Breast epithelium (tissue), 3 donors: ENCODE data around the gene LILRA6.

Experiments used
- POLR2A ChIP-seq: fragments of 450-650 bp; IDR thresholded peaks from one replicate; pipeline ENCODE4 v1.6.1; 2016; ENCODE audit warnings: antibody characterized with exemption, mild to moderate bottlenecking, moderate library complexity
- POLR2AphosphoS5 ChIP-seq, 3 donors: sonication (generic); formaldehyde crosslinking; IDR thresholded peaks; one replicate each; pipeline ENCODE4 v1.6.1; 2017; ENCODE audit warnings: antibody characterized with exemption in 3 of 3
- TF ChIP-seq, protein P1 (sequence below), 3 donors: fragments of 450-650 bp; IDR thresholded peaks; one replicate each; pipeline ENCODE4 v1.5.1; 2016 to 2017; ENCODE audit warnings: antibody characterized with exemption in 3 of 3, mild to moderate bottlenecking in 3 of 3, moderate library complexity in 3 of 3

DNA sequence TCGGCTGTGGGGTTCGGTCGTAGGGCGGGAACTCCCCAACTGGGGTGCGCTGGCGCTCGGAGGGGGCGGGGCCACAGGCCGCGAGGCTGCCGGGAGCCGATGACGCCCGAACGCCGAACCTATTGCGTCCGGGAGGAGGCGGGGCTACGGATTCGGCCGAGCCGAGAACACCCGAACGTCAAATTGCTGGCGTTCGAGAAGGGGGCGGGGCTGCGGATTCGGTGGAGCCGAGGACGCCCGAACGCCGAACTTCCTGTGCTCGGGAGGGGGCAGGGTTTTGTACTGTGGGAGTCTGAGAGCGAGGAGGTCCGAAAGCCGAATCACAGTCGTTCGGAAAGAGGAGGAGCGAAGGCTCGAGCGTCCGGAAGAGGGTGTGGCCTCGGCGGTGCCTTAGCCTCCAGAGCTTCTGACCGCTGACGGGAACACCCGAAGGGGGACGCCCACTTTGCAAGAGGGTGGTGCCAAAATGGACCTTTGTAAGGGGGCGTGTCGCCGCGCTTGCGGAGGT, 52.0 kb downstream of the LILRA6 start:
- TF ChIP-seq, protein P1, sequence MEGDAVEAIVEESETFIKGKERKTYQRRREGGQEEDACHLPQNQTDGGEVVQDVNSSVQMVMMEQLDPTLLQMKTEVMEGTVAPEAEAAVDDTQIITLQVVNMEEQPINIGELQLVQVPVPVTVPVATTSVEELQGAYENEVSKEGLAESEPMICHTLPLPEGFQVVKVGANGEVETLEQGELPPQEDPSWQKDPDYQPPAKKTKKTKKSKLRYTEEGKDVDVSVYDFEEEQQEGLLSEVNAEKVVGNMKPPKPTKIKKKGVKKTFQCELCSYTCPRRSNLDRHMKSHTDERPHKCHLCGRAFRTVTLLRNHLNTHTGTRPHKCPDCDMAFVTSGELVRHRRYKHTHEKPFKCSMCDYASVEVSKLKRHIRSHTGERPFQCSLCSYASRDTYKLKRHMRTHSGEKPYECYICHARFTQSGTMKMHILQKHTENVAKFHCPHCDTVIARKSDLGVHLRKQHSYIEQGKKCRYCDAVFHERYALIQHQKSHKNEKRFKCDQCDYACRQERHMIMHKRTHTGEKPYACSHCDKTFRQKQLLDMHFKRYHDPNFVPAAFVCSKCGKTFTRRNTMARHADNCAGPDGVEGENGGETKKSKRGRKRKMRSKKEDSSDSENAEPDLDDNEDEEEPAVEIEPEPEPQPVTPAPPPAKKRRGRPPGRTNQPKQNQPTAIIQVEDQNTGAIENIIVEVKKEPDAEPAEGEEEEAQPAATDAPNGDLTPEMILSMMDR (IDR thresholded peaks at IDR 0.05) = no peak
- TF ChIP-seq POLR2A = no peak
- no peak for TF ChIP-seq POLR2AphosphoS5 (IDR thresholded peaks at IDR 0.05)
